K562 treated with DMSO at 1 percent for 48 hours (cell line): ENCODE measurements around the gene SGPP2. TPM values are rescaled to one million over a fixed set of nuclear protein-coding genes. Genes with fewer than 3 reads are reported as not detected.

Source experiments
- total RNA-seq: library from RNA; unstranded; fragments of 300-600 nt; gene quantifications from 2 replicates; pipeline ENCODE4 v1.2.3, GENCODE V29; 2022; ENCODE audit warnings: low replicate concordance; ENCODE audit errors: extremely low read depth

The SGPP2 gene, protein sequence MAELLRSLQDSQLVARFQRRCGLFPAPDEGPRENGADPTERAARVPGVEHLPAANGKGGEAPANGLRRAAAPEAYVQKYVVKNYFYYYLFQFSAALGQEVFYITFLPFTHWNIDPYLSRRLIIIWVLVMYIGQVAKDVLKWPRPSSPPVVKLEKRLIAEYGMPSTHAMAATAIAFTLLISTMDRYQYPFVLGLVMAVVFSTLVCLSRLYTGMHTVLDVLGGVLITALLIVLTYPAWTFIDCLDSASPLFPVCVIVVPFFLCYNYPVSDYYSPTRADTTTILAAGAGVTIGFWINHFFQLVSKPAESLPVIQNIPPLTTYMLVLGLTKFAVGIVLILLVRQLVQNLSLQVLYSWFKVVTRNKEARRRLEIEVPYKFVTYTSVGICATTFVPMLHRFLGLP
- total RNA-seq: not detected in 2 replicates

GRCh38 chr2:222424276-222424728 is at the start of gene SGPP2:
TSS of gene SGPP2 (plus strand) at chr2:222424543. CDS start at chr2:222424603, 60 bp downstream.

Other genes with a start within 250 kb of the SGPP2 start
- not detected in 2 replicates for gene PAX3, start 125.5 kb upstream of the SGPP2 start, total RNA-seq
- gene FARSB, start 231.5 kb downstream of the SGPP2 start, total RNA-seq: not detected in 2 replicates
- not detected in 2 replicates for gene MOGAT1, start 247.1 kb downstream of the SGPP2 start, total RNA-seq